OCI-LY7 (cell line): ENCODE data around the gene ALKBH3. TPM values are rescaled to one million over a fixed set of nuclear protein-coding genes. Genes with fewer than 3 reads are reported as not detected.

Experiments used
- BruUV-seq: library from RNA; stranded (reverse); fragments of 400-500 nt; replicated peaks from 2 replicates; lab custom pipeline; 2021; lab: Mats Ljungman, UMichigan
- CTCF ChIA-PET: fragments of 300-600 bp; sonication (Branson Sonifier 250); formaldehyde crosslinking; loops from one replicate; lab custom pipeline; 2022; ENCODE audit warnings: antibody characterized with exemption; ENCODE audit not compliant: unreplicated experiment; lab: Charles Lee
- POLR2A ChIA-PET: fragments of 300-600 bp; sonication (Branson Sonifier 250); formaldehyde crosslinking; loops from one replicate; lab custom pipeline; 2022; ENCODE audit warnings: antibody characterized with exemption; lab: Charles Lee
- DNase-seq: peaks from one replicate; pipeline ENCODE4 v3.0.0-alpha.2; 2015; ENCODE audit warnings: low spot score
- H2AFZ ChIP-seq: fragments of 200-600 bp; sonication (generic), shearing (Covaris generic); 2 replicates; pipeline ENCODE4 v1.6.1; 2014; ENCODE audit warnings: mild to moderate bottlenecking, antibody characterized with exemption, low read length, moderate library complexity
- H3K27ac ChIP-seq: fragments of 200-600 bp; sonication (generic); 2 replicates; pipeline ENCODE4 v1.5.1; 2014; ENCODE audit warnings: mixed run types, low read depth, mild to moderate bottlenecking, moderate library complexity, low read length, inconsistent platforms; ENCODE audit not compliant: poor library complexity, severe bottlenecking
- H3K36me3 ChIP-seq: fragments of 200-600 bp; sonication (generic); 2 replicates; pipeline ENCODE4 v1.6.1; 2014; ENCODE audit warnings: mild to moderate bottlenecking, antibody characterized with exemption, low read length, moderate library complexity, mixed read lengths; ENCODE audit not compliant: insufficient read depth
- H3K4me1 ChIP-seq: fragments of 200-600 bp; sonication (generic); 2 replicates; pipeline ENCODE4 v1.5.1; 2014; ENCODE audit warnings: mild to moderate bottlenecking, low read length; ENCODE audit not compliant: insufficient read depth, poor library complexity, severe bottlenecking
- H3K4me2 ChIP-seq: fragments of 200-600 bp; sonication (generic); 2 replicates; pipeline ENCODE4 v1.6.1; 2014; ENCODE audit warnings: mild to moderate bottlenecking, low read length
- H3K4me3 ChIP-seq: fragments of 200-600 bp; sonication (generic); 2 replicates; pipeline ENCODE4 v1.5.1; 2014; ENCODE audit warnings: mild to moderate bottlenecking, low read depth, low read length; ENCODE audit not compliant: poor library complexity, severe bottlenecking
- H3K79me2 ChIP-seq: fragments of 200-600 bp; sonication (generic); 2 replicates; pipeline ENCODE4 v1.6.1; 2016; ENCODE audit warnings: low read depth, mild to moderate bottlenecking, low read length, moderate library complexity, mixed read lengths; ENCODE audit not compliant: insufficient read depth
- H3K9me2 ChIP-seq: fragments of 200-600 bp; sonication (generic); 2 replicates; pipeline ENCODE4 v1.6.1; 2016; ENCODE audit warnings: mild to moderate bottlenecking, low read length, mixed read lengths; ENCODE audit not compliant: insufficient read depth
- H3K9me3 ChIP-seq: fragments of 200-600 bp; sonication (generic); 2 replicates; pipeline ENCODE4 v1.6.1; 2014; ENCODE audit warnings: mild to moderate bottlenecking, mixed run types, low read length, mixed read lengths
- H4K20me1 ChIP-seq: fragments of 200-600 bp; sonication (generic); 2 replicates; pipeline ENCODE4 v1.6.1; 2014; ENCODE audit warnings: mild to moderate bottlenecking, antibody characterized with exemption, low read length, moderate library complexity, mixed read lengths; ENCODE audit not compliant: insufficient read depth
- CTCF ChIP-seq: fragments of 200-600 bp; sonication (generic); conservative IDR thresholded peaks from 2 replicates; pipeline ENCODE4 v1.5.1; 2014; ENCODE audit warnings: mild to moderate bottlenecking, antibody characterized with exemption, low read length, moderate library complexity, mixed read lengths
- EZH2phosphoT487 ChIP-seq: fragments of 200-600 bp; sonication (generic); IDR thresholded peaks from 2 replicates; pipeline ENCODE4 v1.6.1; 2018; ENCODE audit warnings: low read depth, borderline replicate concordance, mild to moderate bottlenecking, mixed run types, antibody characterized with exemption, low read length, moderate library complexity, mixed read lengths
- intact Hi-C: fragments of 100-400 bp; cut with micrococcal nuclease; formaldehyde crosslinking; loops from one replicate; pipeline ENCODE4 v1.10.0; 2022; ENCODE audit not compliant: unreplicated experiment
- total RNA-seq, 2 experiments: library from RNA; depleted of rRNA in 1 of 2; stranded (reverse); fragments of >200 nt in 1 of 2; shearing (Covaris generic) in 1 of 2; gene quantifications; 2 replicates each; pipeline ENCODE4 v1.2.3, GENCODE V29; 2014 to 2022

The ALKBH3 gene
- total RNA-seq, 2 experiments from 2014 or later, result not detected

- Histone ChIP-seq H3K9me2 (no peaks in the 10 kb centered on the region), H3K36me3 (no peaks in the 10 kb centered on the region), H3K9me3 (no peaks in the 10 kb centered on the region), H3K4me2 (no peak overlapping the region), H2AFZ (no peak overlapping the region), H3K4me3 (no peak overlapping the region), H3K4me1 (no peaks in the 10 kb centered on the region), H3K79me2 (no peaks in the 10 kb centered on the region), H4K20me1 (no peaks in the 10 kb centered on the region), H3K27ac (no peak overlapping the region)
- ChIA-PET POLR2A (no interaction called here), CTCF (no interaction called here)
- no TSS peak for BruUV-seq
- TF ChIP-seq CTCF, result no peak
- no peak for TF ChIP-seq EZH2phosphoT487
- DNase-seq, result no peak
- intact Hi-C loops, result no loop called here
These were observed 41.6 kb downstream of the ALKBH3 start for GRCh38 chr11:43922295-43922648.

- no peaks in the 10 kb centered on the region for H3K4me1 ChIP-seq
- H3K4me2 ChIP-seq, result no peak overlapping the region
- no peak overlapping the region for H3K27ac ChIP-seq
- no peaks in the 10 kb centered on the region for H3K9me3 ChIP-seq
- TF ChIP-seq EZH2phosphoT487, result no peak
- TF ChIP-seq CTCF, result no peak
- BruUV-seq, result no TSS peak
- intact Hi-C loops, result no loop called here
- H3K36me3 ChIP-seq, result no peaks in the 10 kb centered on the region
- H3K79me2 ChIP-seq, result no peaks in the 10 kb centered on the region
- POLR2A ChIA-PET, result no interaction called here
- H3K9me2 ChIP-seq, result no peaks in the 10 kb centered on the region
- CTCF ChIA-PET, result no interaction called here
- no peak for DNase-seq
- H4K20me1 ChIP-seq, result no peaks in the 10 kb centered on the region
- no peak overlapping the region for H3K4me3 ChIP-seq
- H2AFZ ChIP-seq, result no peak overlapping the region
These were observed 42.2 kb downstream of the ALKBH3 start for GRCh38 chr11:43922744-43923405.

DNA sequence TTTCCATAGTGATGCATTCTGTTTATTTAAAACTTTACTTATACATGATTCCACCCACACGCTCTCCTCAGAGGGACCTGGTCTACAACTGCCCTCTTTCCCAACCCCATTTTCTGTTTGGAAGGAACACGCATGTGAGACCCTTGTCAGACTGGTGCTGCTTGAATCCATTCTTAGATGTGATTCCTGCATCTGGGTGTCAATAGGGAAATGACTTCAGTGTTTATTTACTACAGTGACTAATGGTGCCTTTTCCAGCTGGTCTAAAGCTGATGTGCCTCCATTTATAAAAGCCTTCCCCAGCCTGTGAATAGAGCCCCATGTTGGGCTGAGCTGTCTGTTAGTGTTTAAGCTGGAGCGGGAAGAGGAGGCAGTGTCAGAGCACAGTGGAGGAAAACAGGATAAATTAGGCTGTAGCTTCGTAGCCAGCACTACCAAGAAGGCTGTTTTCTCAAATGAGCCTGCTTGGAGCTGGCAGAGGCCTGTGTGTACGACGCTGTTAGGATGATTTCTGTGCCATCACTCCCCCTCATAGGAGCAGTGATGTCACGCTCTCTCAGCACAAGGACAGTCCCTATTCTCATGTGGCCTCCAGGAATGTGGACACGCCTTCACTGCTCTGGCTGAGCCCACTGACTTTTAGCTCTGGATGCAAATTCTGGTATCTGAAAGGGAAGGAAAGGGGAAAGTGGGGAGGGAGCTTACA lies 42.9 kb downstream of the ALKBH3 start:
- Histone ChIP-seq H3K4me2 (no peak overlapping the region), H3K36me3 (no peaks in the 10 kb centered on the region), H3K27ac (no peak overlapping the region), H4K20me1 (no peaks in the 10 kb centered on the region), H3K9me2 (no peaks in the 10 kb centered on the region), H3K4me1 (no peaks in the 10 kb centered on the region), H3K9me3 (no peaks in the 10 kb centered on the region), H3K79me2 (no peaks in the 10 kb centered on the region), H3K4me3 (no peak overlapping the region), H2AFZ (no peak overlapping the region)
- CTCF ChIA-PET, result no interaction called here
- POLR2A ChIA-PET, result no interaction called here
- TF ChIP-seq EZH2phosphoT487 (no peak), CTCF (no peak)
- intact Hi-C loops, result no loop called here
- no peak for DNase-seq
- BruUV-seq, result no TSS peak
